H1 (cell line): ENCODE data around the gene FAM171A1. TPM values are rescaled to one million over a fixed set of nuclear protein-coding genes. Genes with fewer than 3 reads are reported as not detected.

Source experiments
- BCL11A ChIP-seq, 2 experiments: IDR thresholded peaks; one replicate each; pipeline ENCODE4 v1.6.1; 2011; ENCODE audit warnings: low read depth in 2 of 2, low read length in 2 of 2, mild to moderate bottlenecking in 2 of 2
- CTCF ChIP-seq, 3 experiments: IDR thresholded peaks; 1 replicate in 2 of 3; 2 replicates in 1 of 3; pipeline versions ENCODE4 v1.5.1 to v1.6.1; 2011; ENCODE audit warnings: low read length in 3 of 3, mild to moderate bottlenecking in 3 of 3, inconsistent platforms in 2 of 3, low read depth in 1 of 3, moderate library complexity in 1 of 3; ENCODE audit not compliant: insufficient read depth in 1 of 3; ENCODE audit errors: control extremely low read depth in 1 of 3
- GTF2F1 ChIP-seq: IDR thresholded peaks from 2 replicates; pipeline ENCODE4 v1.6.1; 2012; ENCODE audit warnings: low read depth, low read length, improper control_type of control experiment, borderline replicate concordance
- SP1 ChIP-seq: IDR thresholded peaks from 2 replicates; pipeline ENCODE4 v1.6.1; 2011; ENCODE audit warnings: low read depth, low read length
- polyA plus RNA-seq, 7 experiments: library from polyadenylated mRNA; depleted of rRNA in 3 of 7; stranded (reverse) in 5 of 7; unstranded in 2 of 7; fragments of >200 nt in 5 of 7; fragments of 200-250 nt in 2 of 7; gene quantifications; 1 replicate in 5 of 7; 2 replicates in 1 of 7; 4 replicates in 1 of 7; pipeline versions ENCODE4 v1.2.1 to v1.2.3, GENCODE V29; 2011 to 2013; ENCODE audit warnings: missing spikeins in 2 of 7, mixed read lengths in 2 of 7
- total RNA-seq: library from RNA; stranded (reverse); fragmentation: NEBNext Ultra II Directional; extraction: Animal tissue kit (Norgen Biotek cat#: 25700); gene quantifications from 2 replicates; pipeline ENCODE4 v1.2.1, GENCODE V29; 2021
- TF ChIP-seq, protein P1 (sequence below): IDR thresholded peaks from 2 replicates; pipeline ENCODE4 v1.6.1; 2012; ENCODE audit warnings: inconsistent platforms

Gene FAM171A1
- total and polyA plus RNA-seq, 2 of the 8 experiments (the other 6 are each of a cell fraction or from before 2014, with no cell fraction given): 26.6 to 42.1 TPM

DNA sequence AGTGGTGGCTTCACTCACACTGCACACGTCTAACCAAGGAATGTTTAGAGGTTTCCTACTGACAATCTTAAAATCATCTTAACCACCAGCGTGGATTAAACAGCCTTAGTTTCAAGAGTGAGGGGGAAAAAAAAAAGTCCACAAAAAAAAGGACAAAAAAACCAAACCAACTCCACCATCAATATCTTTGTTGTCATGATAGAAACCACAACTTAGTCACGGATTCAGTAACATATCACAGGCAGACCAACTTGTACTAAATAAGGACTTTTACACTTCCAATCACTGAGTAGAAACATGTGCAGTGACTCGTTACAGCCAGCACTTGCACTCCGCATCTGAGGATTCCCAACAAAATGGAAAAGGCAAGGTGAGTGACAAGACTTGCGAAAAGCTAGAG, 46.5 kb downstream of the FAM171A1 start (continued):
- TF ChIP-seq CTCF (IDR thresholded peaks at IDR 0.05; ENCODE audit: control extremely low read depth in 1 of 3, insufficient read depth in 1 of 3, low read depth in 1 of 3, low read length in 3 of 3) (no peak), GTF2F1 (no peak), BCL11A (IDR thresholded peaks at IDR 0.05; ENCODE audit: low read depth in 2 of 2, low read length in 2 of 2) (no peak), SP1 (no peak)
- TF ChIP-seq, protein P1, sequence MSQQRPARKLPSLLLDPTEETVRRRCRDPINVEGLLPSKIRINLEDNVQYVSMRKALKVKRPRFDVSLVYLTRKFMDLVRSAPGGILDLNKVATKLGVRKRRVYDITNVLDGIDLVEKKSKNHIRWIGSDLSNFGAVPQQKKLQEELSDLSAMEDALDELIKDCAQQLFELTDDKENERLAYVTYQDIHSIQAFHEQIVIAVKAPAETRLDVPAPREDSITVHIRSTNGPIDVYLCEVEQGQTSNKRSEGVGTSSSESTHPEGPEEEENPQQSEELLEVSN: no peak
